Thyroid gland (tissue), 4 donors: ENCODE data around the gene ATG5. TPM values are rescaled to one million over a fixed set of nuclear protein-coding genes. Genes with fewer than 3 reads are reported as not detected.

Experiments used
- DNase-seq, 2 donors: peaks; one replicate each; pipeline ENCODE4 v3.0.0-alpha.2; 2019
- H3K27ac ChIP-seq, 3 donors: fragments of 200-600 bp; sonication (generic); 1 replicate in 2 of 3; 2 replicates in 1 of 3; pipeline ENCODE4 v1.5.1; 2016 to 2019; ENCODE audit warnings: mild to moderate bottlenecking in 1 of 3, moderate library complexity in 1 of 3
- H3K27me3 ChIP-seq: fragments of 200-600 bp; sonication (generic); one replicate; pipeline ENCODE4 v1.5.1; 2019
- H3K36me3 ChIP-seq, 2 donors: fragments of 200-600 bp; sonication (generic); one replicate each; pipeline ENCODE4 v1.5.1; 2016 to 2019
- H3K4me1 ChIP-seq, 2 donors: fragments of 200-600 bp; sonication (generic); one replicate each; pipeline ENCODE4 v1.5.1; 2017 to 2019
- H3K4me3 ChIP-seq, 3 donors: fragments of 200-600 bp; sonication (generic); replicated peaks in 1 of 3; 1 replicate in 2 of 3; 2 replicates in 1 of 3; pipeline ENCODE4 v1.5.1; 2016; ENCODE audit warnings: mild to moderate bottlenecking in 1 of 3
- H3K9me3 ChIP-seq: fragments of 200-600 bp; sonication (generic); one replicate; pipeline ENCODE4 v1.5.1; 2017
- CTCF ChIP-seq, 6 experiments: fragments of 200-600 bp in 3 of 6; fragments of 450-650 bp in 3 of 6; sonication (generic) in 3 of 6; IDR thresholded peaks; one replicate each; pipeline ENCODE4 v1.5.1; 2016 to 2019; ENCODE audit warnings: antibody characterized with exemption in 6 of 6, mild to moderate bottlenecking in 2 of 6, inconsistent platforms in 1 of 6, moderate library complexity in 1 of 6
- POLR2A ChIP-seq, 2 donors: fragments of 450-650 bp; IDR thresholded peaks; one replicate each; pipeline ENCODE4 v1.6.1; 2017; ENCODE audit warnings: antibody characterized with exemption in 2 of 2, mild to moderate bottlenecking in 2 of 2, moderate library complexity in 1 of 2
- WGBS, 2 donors: methylation state at CpG; one replicate each; pipeline ENCODE4 v1.1.5; 2017; 5-methylcytosine and 5-hydroxymethylcytosine counted together
- intact Hi-C: fragments of 100-400 bp; cut with DNase I; formaldehyde crosslinking; loops from one replicate; pipeline ENCODE4 v1.15.1; 2023
- total RNA-seq, 4 donors: library from RNA; depleted of rRNA; stranded (reverse); fragments of >200 nt; gene quantifications; one replicate each; pipeline ENCODE4 v1.2.3, GENCODE V29; 2016

ATG5 gene
- total RNA-seq, 4 donors from 2014 or later, result 44.4 to 58.7 (median 48.7) TPM

- Histone ChIP-seq H3K4me3 (no peak overlapping the region), H3K9me3 (no peaks in the 10 kb centered on the region), H3K36me3 (no peaks in the 10 kb centered on the region), H3K27me3 (no peaks in the 10 kb centered on the region), H3K4me1 (peaks cover 0 to 3% of the 10 kb centered on the region in 2 donors), H3K27ac (no peak overlapping the region)
- TF ChIP-seq POLR2A (IDR thresholded peaks at IDR 0.05) (no peak), CTCF (IDR thresholded peaks at IDR 0.05) (no peak)
- no peak for DNase-seq
- WGBS, 2 donors, result 94 to 100% methylated on average over 1 of the region's 1 CpG
- intact Hi-C loops, result no loop called here
These were observed 176.0 kb downstream of the ATG5 start for GRCh38 chr6:106149472-106150069.

DNA sequence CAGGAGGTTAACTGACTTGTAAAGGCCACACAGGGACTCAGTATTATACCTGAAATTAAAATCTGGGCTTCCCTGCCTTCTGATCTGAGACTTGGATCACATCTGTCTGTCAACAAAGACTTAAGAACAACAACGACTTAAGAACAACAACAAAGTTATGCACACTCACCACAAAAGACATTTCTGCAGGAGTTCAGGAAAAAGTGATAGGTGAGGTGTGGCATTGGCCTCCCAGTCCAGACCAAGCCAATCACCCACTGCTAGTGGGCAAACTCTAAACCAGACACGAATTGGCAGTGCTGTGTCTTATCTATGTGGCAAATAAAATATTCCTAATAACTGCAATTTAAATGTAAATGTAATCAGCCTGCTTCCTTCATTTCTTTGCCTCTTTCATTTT, 178.1 kb downstream of the ATG5 start:
- no peaks in the 10 kb centered on the region for H3K9me3 ChIP-seq
- no peaks in the 10 kb centered on the region for H3K27me3 ChIP-seq
- TF ChIP-seq POLR2A (IDR thresholded peaks at IDR 0.05) (no peak), CTCF (IDR thresholded peaks at IDR 0.05) (no peak)
- H3K4me3 ChIP-seq, result no peak overlapping the region
- WGBS, 2 donors, result 42 to 94% methylated on average over 1 to 2 of the region's 2 CpGs
- no peaks in the 10 kb centered on the region for H3K36me3 ChIP-seq
- H3K27ac ChIP-seq, result no peak overlapping the region
- peaks cover 0 to 3% of the 10 kb centered on the region in 2 donors for H3K4me1 ChIP-seq
- DNase-seq, result no peak
- intact Hi-C loops, result no loop called here

DNA sequence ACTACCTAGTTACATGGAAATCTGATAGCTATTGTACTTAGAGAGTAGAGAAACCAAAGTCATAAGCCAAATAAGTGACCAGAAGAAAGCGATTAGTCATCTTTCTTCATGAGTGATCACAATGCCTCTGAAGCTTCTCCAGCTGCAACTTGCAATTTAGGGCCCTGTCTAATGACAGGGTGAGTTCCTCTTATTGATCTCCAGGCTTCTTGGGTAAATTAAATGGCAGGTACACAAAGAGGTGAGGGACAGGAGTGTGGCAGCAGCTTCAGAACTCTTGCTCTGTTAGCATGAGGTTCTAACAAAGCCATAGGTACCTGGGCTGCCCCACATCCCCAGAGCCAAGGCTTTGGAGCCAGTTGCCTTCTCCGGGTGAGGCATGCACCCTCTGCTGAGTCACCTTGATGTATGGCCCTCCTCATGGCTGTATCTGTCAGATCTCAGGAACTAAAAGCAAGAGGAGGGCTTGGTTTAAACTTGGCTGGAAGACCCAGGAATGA, 178.7 kb downstream of the ATG5 start:
- intact Hi-C loops, result no loop called here
- Histone ChIP-seq H3K27me3 (no peaks in the 10 kb centered on the region), H3K4me1 (peaks cover 0 to 3% of the 10 kb centered on the region in 2 donors), H3K27ac (no peak overlapping the region), H3K4me3 (no peak overlapping the region), H3K36me3 (no peaks in the 10 kb centered on the region), H3K9me3 (no peaks in the 10 kb centered on the region)
- 67 to 89% methylated on average over 2 of the region's 2 CpGs for WGBS, 2 donors
- TF ChIP-seq CTCF (IDR thresholded peaks at IDR 0.05) (no peak), POLR2A (IDR thresholded peaks at IDR 0.05) (no peak)
- no peak for DNase-seq

DNA sequence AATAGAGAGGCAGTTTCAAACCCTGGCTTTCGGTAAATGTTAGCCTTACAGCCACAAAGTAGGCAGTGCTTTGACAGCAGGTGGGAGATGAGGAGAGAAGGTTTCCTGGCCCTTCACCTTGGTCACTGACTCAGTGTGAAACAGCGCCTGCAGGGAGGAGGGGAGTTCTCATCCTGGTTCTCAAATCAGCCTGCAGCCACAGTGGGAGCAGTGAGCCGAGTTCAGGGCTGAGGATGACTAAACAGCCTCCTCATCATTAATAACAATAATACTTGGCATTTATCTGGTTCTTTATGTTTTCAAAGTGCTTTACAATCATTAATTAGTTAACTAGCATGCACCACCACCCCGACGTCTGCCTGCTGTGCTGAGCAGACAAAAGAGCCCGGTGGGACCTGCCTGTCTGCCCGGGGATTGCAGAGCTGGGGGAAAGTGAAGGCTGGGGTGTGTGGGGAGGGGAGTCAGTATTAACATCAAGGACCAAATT, 179.8 kb downstream of the ATG5 start:
- DNase-seq, result no peak
- intact Hi-C loops, result no loop called here
- WGBS, 2 donors, result 54 to 73% methylated on average over 7 of the region's 7 CpGs
- no peak overlapping the region for H3K4me3 ChIP-seq
- H3K27ac ChIP-seq, result no peak overlapping the region
- H3K9me3 ChIP-seq, result no peaks in the 10 kb centered on the region
- H3K36me3 ChIP-seq, result no peaks in the 10 kb centered on the region
- TF ChIP-seq POLR2A (IDR thresholded peaks at IDR 0.05) (no peak), CTCF (IDR thresholded peaks at IDR 0.05) (no peak)
- H3K27me3 ChIP-seq, result no peaks in the 10 kb centered on the region
- H3K4me1 ChIP-seq, result peaks cover 0 to 3% of the 10 kb centered on the region in 2 donors

DNA sequence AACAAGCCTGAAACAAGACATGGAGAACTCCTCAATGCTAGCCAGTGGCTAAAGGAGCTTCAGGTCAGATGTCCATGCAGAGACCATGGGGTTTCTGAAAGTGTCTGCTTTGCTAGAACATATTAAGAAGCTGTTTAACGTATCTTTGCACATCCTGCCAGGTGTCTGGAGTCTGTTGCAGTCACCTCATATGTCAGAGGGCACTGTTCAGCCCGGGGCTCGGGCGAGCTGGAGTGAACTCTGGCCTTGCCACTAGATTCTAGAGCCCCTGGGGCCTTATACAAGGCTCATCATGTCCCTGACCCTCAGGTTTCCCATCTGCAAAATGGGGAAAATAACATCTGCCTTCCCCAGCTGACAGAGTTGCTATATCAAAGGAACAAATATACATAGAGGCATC, 180.4 kb downstream of the ATG5 start:
- 72 to 84% methylated on average over 4 of the region's 4 CpGs for WGBS, 2 donors
- Histone ChIP-seq H3K9me3 (no peaks in the 10 kb centered on the region), H3K27me3 (no peaks in the 10 kb centered on the region), H3K36me3 (no peaks in the 10 kb centered on the region), H3K27ac (no peak overlapping the region), H3K4me3 (no peak overlapping the region), H3K4me1 (peaks cover 0 to 3% of the 10 kb centered on the region in 2 donors)
- intact Hi-C loops, result no loop called here
- TF ChIP-seq POLR2A (IDR thresholded peaks at IDR 0.05) (no peak), CTCF (IDR thresholded peaks at IDR 0.05) (no peak)
- DNase-seq, result no peak
